Spinal cord (tissue), 10 donors: Measurements from ENCODE around the gene EEF1AKMT3. TPM values are rescaled to one million over a fixed set of nuclear protein-coding genes. Genes with fewer than 3 reads are reported as not detected.
A peak's percentile ranks its signal among the peaks of the same experiment; 100 is the strongest.

ENCODE experiments used
- DNase-seq, 6 donors: peaks; one replicate each; pipeline versions ENCODE4 v3.0.0 to v3.0.0-alpha.2; 2013 to 2015; ENCODE audit warnings: low spot score in 6 of 6, low read depth in 4 of 6
- H3K27ac ChIP-seq: one replicate; pipeline ENCODE4 v1.5.1; 2013; ENCODE audit warnings: low read depth, low read length, control low read depth
- H3K27me3 ChIP-seq: one replicate; pipeline ENCODE4 v1.6.1; 2013; ENCODE audit warnings: low read length; ENCODE audit not compliant: control insufficient read depth, insufficient read depth
- H3K36me3 ChIP-seq: one replicate; pipeline ENCODE4 v1.6.1; 2013; ENCODE audit warnings: low read length; ENCODE audit not compliant: control insufficient read depth, insufficient read depth
- H3K4me1 ChIP-seq: one replicate; pipeline ENCODE4 v1.6.1; 2013; ENCODE audit warnings: low read length; ENCODE audit not compliant: control insufficient read depth, insufficient read depth
- H3K4me3 ChIP-seq: one replicate; pipeline ENCODE4 v1.5.1; 2013; ENCODE audit warnings: low read depth, low read length, control low read depth
- H3K9me3 ChIP-seq: one replicate; pipeline ENCODE4 v1.6.1; 2013; ENCODE audit warnings: low read length; ENCODE audit not compliant: control insufficient read depth, insufficient read depth
- WGBS: methylation state at CpG from one replicate; pipeline ENCODE4 v1.1.5; 2013; ENCODE audit warnings: missing lambda C conversion rate; ENCODE audit not compliant: insufficient coverage; 5-methylcytosine and 5-hydroxymethylcytosine counted together
- polyA plus RNA-seq, 2 donors: library from polyadenylated mRNA; unstranded; fragments of 120-200 nt; gene quantifications; one replicate each; pipeline ENCODE4 v1.2.1, GENCODE V29; 2013; ENCODE audit not compliant: insufficient read length in 2 of 2
- small RNA-seq: library from RNA; depleted of rRNA; stranded (forward); fragments of <200 nt; gene quantifications from one replicate; pipeline ENCODE3, GENCODE V24; 2014; ENCODE audit warnings: low replicate concordance
- total RNA-seq, 2 donors: library from RNA; depleted of rRNA in 1 of 2; stranded (reverse); fragments of 120-200 nt in 1 of 2; fragments of >200 nt in 1 of 2; gene quantifications; one replicate each; pipeline versions ENCODE4 v1.2.3 to v1.2.4, GENCODE V29; 2013 to 2014
- donor health status: healthy.

The EEF1AKMT3 gene
- total and polyA plus RNA-seq, 4 donors, result 4.7 to 6.1 (median 5.7) TPM

DNA sequence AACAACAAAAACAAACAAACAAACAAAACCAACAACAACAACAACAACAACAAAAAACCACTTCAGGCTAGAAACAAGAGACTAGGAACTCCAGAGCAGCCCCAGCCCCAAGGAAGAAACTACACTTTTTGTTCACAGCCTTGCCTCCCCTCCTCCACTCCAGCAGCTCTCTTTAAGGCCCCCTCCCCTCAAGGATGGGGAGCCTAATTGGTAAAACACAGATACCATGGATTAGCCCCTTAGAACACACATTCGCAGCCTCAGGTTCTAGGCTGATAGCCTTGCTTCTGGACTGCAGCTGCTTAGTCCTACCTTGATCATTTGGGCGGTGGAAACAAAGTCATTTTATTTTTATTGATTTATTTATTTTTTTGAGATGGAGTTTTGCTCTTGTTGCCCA, 58.0 kb downstream of the EEF1AKMT3 start:
- WGBS, result 100% methylated on average over 1 of the region's 2 CpGs
- Histone ChIP-seq H3K36me3 (peaks cover 46% of the 10 kb centered on the region), H3K4me1 (peaks cover 45% of the 10 kb centered on the region), H3K9me3 (no peaks in the 10 kb centered on the region), H3K4me3 (no peak overlapping the region), H3K27me3 (no peaks in the 10 kb centered on the region), H3K27ac (no peak overlapping the region)
- DNase-seq, result no peak

Small RNAs within 50 kb of the gene (small RNA-seq; reads per million reads assigned to genes)
- gene MIR26A2, result 7.1 reads per million, percentile 95 among the genes with 10 or more reads in this experiment
- gene RNU6-1083P, result not detected

Other genes with a start within 250 kb of the EEF1AKMT3 start
- 10 to 100 TPM in 1 of 2 donors, 1 to 10 TPM in 1; 9.4 to 18.2 TPM for gene MBD6, start 249.8 kb upstream of the EEF1AKMT3 start, total RNA-seq
- 10 to 100 TPM; 63.2 to 74.0 TPM for gene MBD6, start 249.8 kb upstream of the EEF1AKMT3 start, polyA plus RNA-seq
- 100 to 1,000 TPM; 125 to 162 TPM for gene DCTN2, start 225.4 kb upstream of the EEF1AKMT3 start, total RNA-seq
- 100 to 1,000 TPM; 232 to 246 TPM for gene DCTN2, start 225.4 kb upstream of the EEF1AKMT3 start, polyA plus RNA-seq
- gene KIF5A, start 222.6 kb upstream of the EEF1AKMT3 start, total RNA-seq, result 100 to 1,000 TPM in 1 of 2 donors, 10 to 100 TPM in 1; 34.8 to 101 TPM
- 100 to 1,000 TPM; 188 to 224 TPM for gene KIF5A, start 222.6 kb upstream of the EEF1AKMT3 start, polyA plus RNA-seq
- 10 to 100 TPM; 12.5 to 19.9 TPM for gene PIP4K2C, start 181.4 kb upstream of the EEF1AKMT3 start, total RNA-seq
- 10 to 100 TPM; 19.0 to 20.7 TPM for gene PIP4K2C, start 181.4 kb upstream of the EEF1AKMT3 start, polyA plus RNA-seq
- gene DTX3, start 167.8 kb upstream of the EEF1AKMT3 start, total RNA-seq, result 10 to 100 TPM; 36.2 to 66.3 TPM
- gene DTX3, start 167.8 kb upstream of the EEF1AKMT3 start, polyA plus RNA-seq, result 100 to 1,000 TPM; 144 to 162 TPM
- 10 to 100 TPM; 27.2 to 42.4 TPM for gene ARHGEF25, start 161.2 kb upstream of the EEF1AKMT3 start, total RNA-seq
- gene ARHGEF25, start 161.2 kb upstream of the EEF1AKMT3 start, polyA plus RNA-seq, result 10 to 100 TPM; 47.7 to 61.9 TPM
- gene B4GALNT1, start 139.4 kb upstream of the EEF1AKMT3 start, total RNA-seq, result 10 to 100 TPM; 11.7 to 19.7 TPM
- 10 to 100 TPM; 45.7 to 50.0 TPM for gene B4GALNT1, start 139.4 kb upstream of the EEF1AKMT3 start, polyA plus RNA-seq
- 100 to 1,000 TPM; 140 to 261 TPM for gene OS9, start 78.5 kb upstream of the EEF1AKMT3 start, total RNA-seq
- 100 to 1,000 TPM; 178 to 203 TPM for gene OS9, start 78.5 kb upstream of the EEF1AKMT3 start, polyA plus RNA-seq
- 10 to 100 TPM; 13.0 to 27.5 TPM for gene AGAP2, start 33.9 kb upstream of the EEF1AKMT3 start, total RNA-seq
- gene AGAP2, start 33.9 kb upstream of the EEF1AKMT3 start, polyA plus RNA-seq, result 100 to 1,000 TPM; 109 to 120 TPM
- 10 to 100 TPM; 56.0 to 64.0 TPM for gene TSPAN31, start 27.6 kb upstream of the EEF1AKMT3 start, total RNA-seq
- gene TSPAN31, start 27.6 kb upstream of the EEF1AKMT3 start, polyA plus RNA-seq, result 10 to 100 TPM; 72.6 to 86.5 TPM
- 100 to 1,000 TPM in 1 of 2 donors, 10 to 100 TPM in 1; 62.9 to 116 TPM for gene CDK4, start 20.3 kb upstream of the EEF1AKMT3 start, total RNA-seq
- 100 to 1,000 TPM; 138 to 142 TPM for gene CDK4, start 20.3 kb upstream of the EEF1AKMT3 start, polyA plus RNA-seq
- gene MARCHF9, start 17.5 kb upstream of the EEF1AKMT3 start, total RNA-seq, result 10 to 100 TPM; 13.0 to 13.3 TPM
- gene MARCHF9, start 17.5 kb upstream of the EEF1AKMT3 start, polyA plus RNA-seq, result 10 to 100 TPM; 43.6 to 47.7 TPM
- under 1 TPM in 1 of 2 donors, not detected in 1; 0.72 TPM for gene CYP27B1, start 5.5 kb upstream of the EEF1AKMT3 start, total RNA-seq
- 1 to 10 TPM; 1.4 to 1.9 TPM for gene CYP27B1, start 5.5 kb upstream of the EEF1AKMT3 start, polyA plus RNA-seq
- gene METTL1, start 509 bp upstream of the EEF1AKMT3 start, total RNA-seq, result 10 to 100 TPM in 1 of 2 donors, 1 to 10 TPM in 1; 4.1 to 11.6 TPM
- gene METTL1, start 509 bp upstream of the EEF1AKMT3 start, polyA plus RNA-seq, result 10 to 100 TPM; 12.7 to 17.6 TPM
- 10 to 100 TPM; 30.7 to 32.1 TPM for gene TSFM, start 10.2 kb downstream of the EEF1AKMT3 start, total RNA-seq
- 10 to 100 TPM; 41.0 to 46.8 TPM for gene TSFM, start 10.2 kb downstream of the EEF1AKMT3 start, polyA plus RNA-seq
- gene AVIL, start 46.1 kb downstream of the EEF1AKMT3 start, total RNA-seq, result 100 to 1,000 TPM in 1 of 2 donors, 1 to 10 TPM in 1; 8.5 to 135 TPM
- gene AVIL, start 46.1 kb downstream of the EEF1AKMT3 start, polyA plus RNA-seq, result 10 to 100 TPM; 13.7 to 17.5 TPM
- gene CTDSP2, start 74.1 kb downstream of the EEF1AKMT3 start, total RNA-seq, result 100 to 1,000 TPM in 1 of 2 donors, 10 to 100 TPM in 1; 42.6 to 103 TPM
- 100 to 1,000 TPM; 101 to 111 TPM for gene CTDSP2, start 74.1 kb downstream of the EEF1AKMT3 start, polyA plus RNA-seq
- gene ATP23, start 169.0 kb downstream of the EEF1AKMT3 start, total RNA-seq, result 10 to 100 TPM in 1 of 2 donors, 1 to 10 TPM in 1; 8.9 to 13.7 TPM
- 1 to 10 TPM; 9.0 to 9.7 TPM for gene ATP23, start 169.0 kb downstream of the EEF1AKMT3 start, polyA plus RNA-seq